Mucosa of rectum (tissue), 2 donors: ENCODE data around the gene RNF220.

Experiments used
- H3K27ac ChIP-seq, 2 donors: one replicate each; pipeline ENCODE4 v1.7.0; 2013; ENCODE audit warnings: inconsistent platforms in 2 of 2, low read depth in 2 of 2, low read length in 2 of 2
- H3K27me3 ChIP-seq, 2 donors: one replicate each; pipeline ENCODE4 v1.7.0; 2013; ENCODE audit warnings: low read length in 2 of 2; ENCODE audit not compliant: control insufficient read depth in 2 of 2, insufficient read depth in 2 of 2
- H3K36me3 ChIP-seq, 2 donors: one replicate each; pipeline ENCODE4 v1.7.0; 2013; ENCODE audit warnings: low read length in 2 of 2; ENCODE audit not compliant: control insufficient read depth in 2 of 2, insufficient read depth in 2 of 2
- H3K4me1 ChIP-seq, 2 donors: one replicate each; pipeline ENCODE4 v1.7.0; 2013; ENCODE audit warnings: low read length in 2 of 2, mild to moderate bottlenecking in 1 of 2; ENCODE audit not compliant: control insufficient read depth in 2 of 2, insufficient read depth in 2 of 2
- H3K4me3 ChIP-seq, 2 donors: one replicate each; pipeline ENCODE4 v1.7.0; 2013; ENCODE audit warnings: low read length in 2 of 2
- H3K9ac ChIP-seq, 2 donors: one replicate each; pipeline ENCODE4 v1.7.0; 2013; ENCODE audit warnings: low read length in 2 of 2, low read depth in 1 of 2, mild to moderate bottlenecking in 1 of 2
- H3K9me3 ChIP-seq, 2 donors: one replicate each; pipeline ENCODE4 v1.7.0; 2013; ENCODE audit warnings: low read length in 2 of 2; ENCODE audit not compliant: control insufficient read depth in 2 of 2
- donor health status: healthy.
- donor health status: Normal muscosa, but diverticular disease.

Gene RNF220

DNA sequence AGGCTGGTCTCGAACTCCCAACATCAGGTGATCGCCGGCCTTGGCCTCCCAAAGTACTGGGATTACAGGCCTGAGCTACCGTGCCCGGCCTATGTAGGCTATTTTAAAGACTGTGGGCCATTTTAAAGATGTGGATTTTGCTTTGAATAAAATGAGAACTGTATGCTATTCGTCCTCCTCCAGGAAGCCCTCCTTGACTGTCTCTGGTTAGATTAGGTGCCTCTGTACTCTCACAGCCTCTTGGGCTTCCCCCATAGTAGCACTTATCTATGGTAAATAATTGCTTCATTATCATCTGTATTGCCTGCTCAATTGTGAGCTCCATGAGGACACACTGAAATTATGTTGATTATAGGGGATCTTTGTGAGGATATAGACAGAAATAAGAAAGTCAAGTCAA lies 29.5 kb upstream of the RNF220 start:
- H3K4me1 ChIP-seq, result no peaks in the 10 kb centered on the region
- no peak overlapping the region for H3K4me3 ChIP-seq
- no peaks in the 10 kb centered on the region for H3K9me3 ChIP-seq
- H3K27ac ChIP-seq, result no peak overlapping the region
- H3K36me3 ChIP-seq, result no peaks in the 10 kb centered on the region
- no peaks in the 10 kb centered on the region for H3K27me3 ChIP-seq
- H3K9ac ChIP-seq, result no peak overlapping the region

DNA sequence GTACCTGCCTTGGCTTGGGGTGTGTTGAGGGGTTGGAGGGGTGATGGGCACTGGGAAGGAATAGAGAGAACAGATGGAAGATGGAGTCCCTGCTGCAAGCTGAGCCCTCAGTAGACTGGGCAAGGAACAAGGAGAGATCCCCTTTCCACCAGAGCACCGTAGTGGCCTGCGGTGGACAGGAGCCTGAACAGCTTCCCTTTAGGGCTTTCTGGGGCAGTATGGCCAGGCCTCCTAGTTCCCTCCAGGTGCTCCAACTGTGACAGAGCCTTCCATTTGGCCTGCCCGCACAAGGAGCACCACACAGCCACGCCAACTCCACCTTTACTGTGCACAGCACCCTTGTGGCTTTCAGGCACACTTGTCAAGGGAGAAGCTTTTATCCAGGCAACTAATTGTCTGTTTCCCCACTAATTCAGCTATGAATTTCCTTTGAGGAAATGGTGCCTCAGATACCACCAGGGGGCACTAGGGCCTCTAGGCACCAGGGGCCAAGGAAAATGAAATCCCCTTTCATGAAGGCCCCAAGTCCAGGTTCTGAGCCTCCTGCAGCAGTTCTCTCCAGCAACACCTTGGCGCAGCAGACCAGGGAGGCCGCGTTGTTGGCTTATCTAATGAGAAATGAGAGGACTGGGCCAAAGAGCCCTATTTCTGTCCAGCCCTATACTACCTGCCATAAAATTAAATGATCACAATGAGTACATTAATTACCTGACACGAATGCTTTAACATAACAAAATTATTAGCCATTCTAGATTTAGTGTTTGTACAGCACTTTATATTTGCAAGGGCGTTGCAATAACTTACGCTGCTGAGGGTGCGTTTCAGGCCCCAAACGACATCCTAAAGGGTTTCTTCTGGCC lies 26.9 kb upstream of the RNF220 start:
- Histone ChIP-seq H3K4me1 (no peaks in the 10 kb centered on the region), H3K27me3 (peaks cover 0 to 7% of the 10 kb centered on the region in 2 donors), H3K9ac (no peak overlapping the region), H3K4me3 (no peak overlapping the region), H3K36me3 (no peaks in the 10 kb centered on the region), H3K27ac (no peak overlapping the region), H3K9me3 (no peaks in the 10 kb centered on the region)

DNA sequence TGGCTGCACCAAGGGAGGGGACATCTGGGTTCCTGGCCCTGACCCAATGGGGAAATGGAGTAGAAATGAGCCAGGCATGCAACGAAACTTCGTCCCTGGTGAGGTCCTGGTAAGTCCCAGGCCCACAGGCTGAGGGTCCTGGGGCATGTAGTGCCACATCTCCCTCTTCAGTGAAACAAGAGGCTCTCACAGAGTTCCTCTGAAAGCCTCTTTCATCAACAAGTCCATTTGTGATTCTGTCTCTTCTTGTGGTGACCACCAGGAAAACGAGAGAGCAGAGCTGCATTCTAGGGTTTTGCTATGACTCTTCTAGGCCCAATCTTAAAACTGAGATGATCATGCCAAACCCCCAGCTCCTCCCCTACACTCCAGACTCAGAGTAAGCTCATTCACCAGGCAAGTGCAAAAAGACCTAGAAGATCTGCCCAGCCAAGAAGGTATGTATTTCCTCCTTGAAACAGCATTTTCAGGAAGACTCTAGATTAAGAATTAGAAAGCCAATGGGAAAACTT lies 24.3 kb upstream of the RNF220 start:
- H3K36me3 ChIP-seq, result no peaks in the 10 kb centered on the region
- no peak overlapping the region for H3K27ac ChIP-seq
- H3K4me3 ChIP-seq, result no peak overlapping the region
- no peaks in the 10 kb centered on the region for H3K4me1 ChIP-seq
- H3K27me3 ChIP-seq, result peaks cover 0 to 7% of the 10 kb centered on the region in 2 donors
- no peak overlapping the region for H3K9ac ChIP-seq
- no peaks in the 10 kb centered on the region for H3K9me3 ChIP-seq

DNA sequence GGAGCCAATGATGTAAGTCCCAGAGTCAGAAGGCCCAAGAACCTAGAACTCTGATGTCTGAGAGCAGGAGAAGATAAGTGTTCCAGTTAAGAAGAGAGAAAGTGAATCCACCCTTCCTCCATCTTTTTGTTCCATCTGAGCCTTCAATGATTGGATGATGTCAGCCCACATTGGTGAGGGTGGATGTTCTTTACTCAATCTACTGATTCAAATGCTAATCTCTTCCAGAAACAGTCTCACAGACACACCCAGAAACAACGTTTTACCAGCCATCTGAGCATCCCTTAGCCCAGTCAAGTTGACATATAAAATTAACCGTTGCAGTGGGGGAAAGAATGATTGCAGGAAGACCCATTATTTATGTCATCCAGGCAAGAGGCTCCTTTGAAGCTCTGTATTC lies 16.5 kb upstream of the RNF220 start:
- Histone ChIP-seq H3K9ac (no peak overlapping the region), H3K9me3 (no peaks in the 10 kb centered on the region), H3K36me3 (no peaks in the 10 kb centered on the region), H3K27me3 (peaks cover 7 to 16% of the 10 kb centered on the region in 2 donors), H3K4me1 (no peaks in the 10 kb centered on the region), H3K27ac (no peak overlapping the region), H3K4me3 (no peak overlapping the region)

DNA sequence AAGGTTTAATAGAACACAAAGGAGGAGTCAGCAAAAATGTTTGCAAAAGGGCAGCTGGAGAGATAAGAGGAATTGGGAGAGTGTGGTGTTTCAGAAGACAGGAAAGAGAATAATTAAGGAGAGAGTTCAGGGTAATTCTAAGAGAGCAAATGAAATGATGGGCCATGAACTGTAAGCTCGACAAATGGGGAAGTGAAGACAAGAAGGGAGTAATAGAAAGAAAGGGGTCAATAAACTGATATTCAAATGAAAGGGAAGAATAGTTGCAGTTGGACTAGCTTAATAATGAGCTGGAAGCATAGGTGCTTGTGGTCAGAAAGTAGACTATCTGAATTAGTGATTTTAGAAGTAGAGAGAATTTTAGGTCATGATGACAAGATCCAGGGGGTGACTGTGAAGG lies 15.6 kb upstream of the RNF220 start:
- no peak overlapping the region for H3K27ac ChIP-seq
- no peaks in the 10 kb centered on the region for H3K4me1 ChIP-seq
- H3K9me3 ChIP-seq, result no peaks in the 10 kb centered on the region
- H3K27me3 ChIP-seq, result peaks cover 11 to 19% of the 10 kb centered on the region in 2 donors
- H3K9ac ChIP-seq, result no peak overlapping the region
- H3K36me3 ChIP-seq, result no peaks in the 10 kb centered on the region
- H3K4me3 ChIP-seq, result no peak overlapping the region

DNA sequence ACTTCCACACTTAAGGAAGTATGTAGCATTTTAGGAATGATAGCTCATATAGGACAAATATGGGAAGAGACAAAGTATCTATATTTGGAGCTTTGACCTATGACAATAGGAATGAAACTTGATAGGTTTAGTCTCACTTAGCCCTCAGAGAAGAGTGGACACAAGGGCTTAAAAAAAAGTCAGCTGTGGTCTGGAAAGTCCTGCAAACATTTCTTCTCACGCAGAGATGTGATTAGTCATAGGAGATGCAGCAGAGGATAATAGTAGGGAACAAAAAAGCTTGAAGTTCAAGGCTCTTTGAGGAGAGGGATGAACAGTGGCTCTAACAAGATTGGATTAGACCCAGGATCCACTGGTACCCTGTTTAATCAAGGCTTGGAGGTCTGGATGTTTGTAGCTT lies 14.8 kb upstream of the RNF220 start:
- no peak overlapping the region for H3K27ac ChIP-seq

GRCh38 chr1:44401256-44402228 lies 3.5 kb upstream of the RNF220 start:
- Histone ChIP-seq H3K4me3 (no peak overlapping the region), H3K9me3 (no peaks in the 10 kb centered on the region), H3K9ac (no peak overlapping the region), H3K27ac (no peak overlapping the region), H3K36me3 (no peaks in the 10 kb centered on the region), H3K27me3 (peaks cover 37 to 48% of the 10 kb centered on the region in 2 donors), H3K4me1 (peaks cover 7 to 15% of the 10 kb centered on the region in 2 donors)

More for the DNA sequence above, 14.8 kb upstream of the RNF220 start:
- Histone ChIP-seq H3K4me1 (no peaks in the 10 kb centered on the region), H3K36me3 (no peaks in the 10 kb centered on the region), H3K9me3 (no peaks in the 10 kb centered on the region), H3K9ac (no peak overlapping the region), H3K4me3 (no peak overlapping the region), H3K27me3 (peaks cover 12 to 19% of the 10 kb centered on the region in 2 donors)

DNA sequence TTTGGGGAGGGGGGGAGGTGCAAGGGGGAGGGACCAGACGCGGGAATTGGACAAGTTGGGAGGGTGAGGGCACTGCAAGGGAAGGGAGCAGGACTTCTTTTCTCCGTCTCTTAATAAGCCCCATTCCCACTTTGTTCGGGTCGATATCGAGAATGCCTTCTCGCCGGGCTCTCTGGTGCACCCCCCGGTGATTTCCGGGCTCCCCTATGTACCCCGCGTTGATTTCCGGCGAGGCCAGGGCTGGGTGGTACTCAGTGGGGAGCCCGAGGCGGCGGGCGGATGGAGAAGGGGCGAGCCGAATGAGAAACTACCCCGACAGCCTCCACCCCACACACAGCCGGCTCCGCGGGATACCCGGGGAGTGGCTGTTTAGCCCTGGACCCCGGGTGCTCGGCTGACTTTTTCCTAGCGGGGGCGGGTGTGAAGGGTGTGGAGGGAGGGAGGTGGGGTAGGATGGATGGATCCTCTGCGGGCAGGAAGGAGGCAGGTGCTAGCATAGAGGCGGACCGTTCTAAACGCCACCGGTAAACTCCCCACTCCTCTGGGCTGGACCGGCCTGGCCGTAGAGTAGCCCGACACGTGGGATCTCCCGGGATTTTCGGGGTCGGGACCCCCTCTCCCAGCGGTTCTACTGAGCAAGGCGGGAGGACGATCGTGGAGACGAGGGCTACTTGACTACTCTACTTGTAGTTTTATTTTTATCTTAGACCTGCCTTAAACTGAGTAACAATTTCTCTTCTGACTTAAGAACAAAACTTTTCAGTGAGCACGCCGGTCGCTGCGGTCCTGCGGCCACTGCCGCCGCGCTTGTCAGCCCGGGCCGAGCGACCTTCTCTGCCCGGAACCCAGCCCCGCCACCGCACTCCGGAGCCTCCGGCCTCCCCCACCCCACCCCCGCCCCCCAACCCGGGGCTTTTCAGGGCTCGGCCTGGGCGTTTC lies 1.0 kb downstream of the RNF220 start:
- Histone ChIP-seq H3K27me3 (peaks cover 63 to 75% of the 10 kb centered on the region in 2 donors), H3K36me3 (no peaks in the 10 kb centered on the region), H3K27ac (no peak overlapping the region), H3K4me1 (peaks cover 17 to 19% of the 10 kb centered on the region in 2 donors), H3K9me3 (no peaks in the 10 kb centered on the region), H3K4me3 (peak overlapping the region; percentile 61 to 72), H3K9ac (peak overlapping the region in 1 of 2 donors; percentile 46)

DNA sequence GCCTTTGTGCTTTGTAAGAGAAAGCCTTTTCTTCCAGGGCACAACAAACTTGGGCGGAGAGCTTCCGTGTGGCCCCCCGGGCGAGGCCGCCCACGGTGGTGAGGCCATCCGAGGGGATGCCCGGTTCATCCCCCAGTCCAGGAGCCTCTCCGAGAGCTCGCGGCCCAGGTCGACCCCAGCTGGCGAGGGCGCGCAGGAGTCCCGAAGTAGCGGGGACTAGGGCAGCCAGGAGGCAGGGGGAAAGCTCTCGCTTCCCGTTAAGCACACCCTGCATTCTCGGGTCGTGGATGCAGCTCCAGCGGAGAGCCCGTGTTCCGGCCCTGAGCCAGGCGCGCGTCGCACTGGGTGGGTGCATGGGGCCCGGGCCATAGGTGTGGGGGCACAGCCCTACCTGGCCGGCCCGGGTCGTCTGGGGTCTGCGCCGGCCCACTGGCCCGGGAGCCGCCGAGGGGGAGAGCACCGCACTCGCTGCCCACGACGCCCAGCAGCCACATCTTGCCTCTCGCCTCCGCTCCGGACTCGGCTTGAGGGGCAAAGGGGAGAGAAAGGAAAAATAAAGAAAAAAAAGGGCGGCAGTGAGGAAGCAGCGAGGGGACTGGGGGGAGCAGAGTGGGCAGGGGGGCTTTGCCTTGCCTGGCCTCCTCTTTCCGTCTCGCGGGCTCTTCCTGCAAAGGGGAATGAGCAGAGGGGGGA lies 1.8 kb downstream of the RNF220 start:
- H3K27ac ChIP-seq, result no peak overlapping the region
- H3K4me1 ChIP-seq, result peaks cover 17 to 19% of the 10 kb centered on the region in 2 donors

More for the DNA sequence above, 1.8 kb downstream of the RNF220 start:
- Histone ChIP-seq H3K36me3 (no peaks in the 10 kb centered on the region), H3K4me3 (no peak overlapping the region), H3K9me3 (no peaks in the 10 kb centered on the region), H3K9ac (no peak overlapping the region), H3K27me3 (peaks cover 66 to 77% of the 10 kb centered on the region in 2 donors)
